HCT116 (cell line): Measurements from ENCODE around the gene FRAS1. TPM values are rescaled to one million over a fixed set of nuclear protein-coding genes. Genes with fewer than 3 reads are reported as not detected.

ENCODE experiments used
- ATAC-seq: fragments of 200-7000 bp; cut with Tn5 transposase; 2 replicates; pipeline ENCODE4 v1.9.1; 2020; ENCODE audit warnings: mild to moderate bottlenecking, moderate library complexity
- BruUV-seq: library from RNA; stranded (reverse); fragments of 400-500 nt; replicated peaks from 2 replicates; lab custom pipeline; 2021; lab: Mats Ljungman, UMichigan
- CTCF ChIA-PET: fragments of 300-600 bp; sonication (Branson Sonifier 250); formaldehyde crosslinking; loops from one replicate; lab custom pipeline; 2021; ENCODE audit warnings: antibody characterized with exemption; lab: Charles Lee
- POLR2A ChIA-PET: fragments of 300-600, 350-600 bp; sonication (Branson Sonifier 250); formaldehyde crosslinking; loops from one replicate; lab custom pipeline; 2021; ENCODE audit warnings: antibody characterized with exemption; lab: Charles Lee
- RAD21 ChIA-PET, 2 experiments: fragments of 300-600 bp; sonication (Branson Sonifier 250); formaldehyde crosslinking; loops; one replicate each; lab custom pipeline; 2023; ENCODE audit warnings: low total read pairs in 2 of 2; ENCODE audit not compliant: uncharacterized antibody in 2 of 2, unreplicated experiment in 2 of 2, low non-redundant PET in 1 of 2; lab: Charles Lee
- DNase-seq: peaks from one replicate; pipeline ENCODE4 v3.0.0-alpha.2; 2010; ENCODE audit warnings: low read depth, low spot score
- H2AFZ ChIP-seq: fragments of 200-600 bp; shearing (Covaris generic), sonication (generic); 2 replicates; pipeline ENCODE4 v1.6.1; 2017; ENCODE audit warnings: low read depth, mixed run types, mixed read lengths, antibody characterized with exemption, low read length; ENCODE audit not compliant: poor library complexity, severe bottlenecking
- H3K27ac ChIP-seq: 2 replicates; pipeline ENCODE4 v1.5.1; 2012; ENCODE audit warnings: low read depth, low read length
- H3K27me3 ChIP-seq: fragments of 200-600 bp; sonication (generic); 2 replicates; pipeline ENCODE4 v1.6.1; 2016; ENCODE audit warnings: mixed run types, low read length, mixed read lengths; ENCODE audit not compliant: insufficient read depth
- H3K36me3 ChIP-seq, 2 experiments: fragments of 200-500 bp in 1 of 2; fragments of 200-600 bp in 1 of 2; sonication (Bioruptor generic) in 1 of 2; sonication (generic) in 1 of 2; 2 replicates each; pipeline versions ENCODE4 v1.5.1 to v1.6.1; 2014 to 2016; ENCODE audit warnings: low read length in 2 of 2, inconsistent platforms in 1 of 2, mixed read lengths in 1 of 2, mixed run types in 1 of 2; ENCODE audit not compliant: insufficient read depth in 2 of 2, control insufficient read depth in 1 of 2
- H3K4me1 ChIP-seq, 2 experiments: fragments of 200-600 bp in 1 of 2; sonication (generic) in 1 of 2; 2 replicates each; pipeline versions ENCODE4 v1.5.1 to v1.6.1; 2012 to 2017; ENCODE audit warnings: low read length in 2 of 2, inconsistent platforms in 1 of 2, mild to moderate bottlenecking in 1 of 2, mixed read lengths in 1 of 2, mixed run types in 1 of 2, moderate library complexity in 1 of 2; ENCODE audit not compliant: insufficient read depth in 2 of 2, control insufficient read depth in 1 of 2
- H3K4me2 ChIP-seq: fragments of 200-600 bp; sonication (generic); 2 replicates; pipeline ENCODE4 v1.6.1; 2017; ENCODE audit warnings: mixed run types, low read length, mixed read lengths
- H3K4me3 ChIP-seq, 2 experiments: fragments of 200-600 bp in 1 of 2; sonication (generic) in 1 of 2; replicated peaks in 1 of 2; 2 replicates each; pipeline ENCODE4 v1.5.1; 2011 to 2016; ENCODE audit warnings: low read length in 2 of 2, control low read depth in 1 of 2, low read depth in 1 of 2, mild to moderate bottlenecking in 1 of 2, mixed read lengths in 1 of 2, mixed run types in 1 of 2
- H3K79me2 ChIP-seq: fragments of 200-600 bp; sonication (generic); 2 replicates; pipeline ENCODE4 v1.6.1; 2017; ENCODE audit warnings: mild to moderate bottlenecking, mixed run types, low read length, moderate library complexity, mixed read lengths; ENCODE audit not compliant: insufficient read depth
- H3K9ac ChIP-seq: fragments of 200-600 bp; sonication (generic); 2 replicates; pipeline ENCODE4 v1.6.1; 2016; ENCODE audit warnings: low read length, mixed read lengths
- H3K9me2 ChIP-seq: fragments of 200-600 bp; sonication (generic), shearing (Covaris generic); 2 replicates; pipeline ENCODE4 v1.6.1; 2017; ENCODE audit warnings: mixed run types, mild to moderate bottlenecking, moderate library complexity; ENCODE audit not compliant: insufficient read depth
- H3K9me3 ChIP-seq, 2 experiments: fragments of 200-500 bp in 1 of 2; fragments of 200-600 bp in 1 of 2; sonication (Bioruptor generic) in 1 of 2; sonication (generic) in 1 of 2; 2 replicates each; pipeline ENCODE4 v1.6.1; 2014 to 2017; ENCODE audit warnings: low read length in 2 of 2, mixed read lengths in 2 of 2, inconsistent platforms in 1 of 2, low read depth in 1 of 2, mild to moderate bottlenecking in 1 of 2, mixed run types in 1 of 2, moderate library complexity in 1 of 2; ENCODE audit not compliant: control insufficient read depth in 1 of 2, insufficient read depth in 1 of 2
- H4K20me1 ChIP-seq: fragments of 200-600 bp; sonication (generic), shearing (Covaris generic); 2 replicates; pipeline ENCODE4 v1.6.1; 2017; ENCODE audit warnings: mixed run types, mild to moderate bottlenecking, moderate library complexity; ENCODE audit not compliant: insufficient read depth
- EGR1 ChIP-seq: IDR thresholded peaks from 2 replicates; pipeline ENCODE4 v1.6.1; 2012; ENCODE audit warnings: low read depth
- FOSL1 ChIP-seq: IDR thresholded peaks from 2 replicates; pipeline ENCODE4 v1.6.1; 2012; ENCODE audit warnings: low read depth
- JUND ChIP-seq: IDR thresholded peaks from 2 replicates; pipeline ENCODE4 v1.6.1; 2012
- POLR2A ChIP-seq: IDR thresholded peaks from 2 replicates; pipeline ENCODE4 v1.7.0; 2011; ENCODE audit warnings: borderline replicate concordance; ENCODE audit not compliant: insufficient read depth, insufficient read length; ENCODE audit errors: extremely low read depth
- YY1 ChIP-seq: IDR thresholded peaks from 2 replicates; pipeline ENCODE4 v1.6.1; 2011; ENCODE audit warnings: low read length, low read depth, moderate library complexity, mild to moderate bottlenecking; ENCODE audit not compliant: insufficient replicate concordance; ENCODE audit errors: extremely low read depth
- intact Hi-C: fragments of 100-400 bp; cut with micrococcal nuclease; formaldehyde crosslinking; loops from 2 replicates; pipeline ENCODE4 v1.10.0; 2022
- total RNA-seq: library from RNA; stranded (reverse); gene quantifications from one replicate; pipeline ENCODE4 v1.2.1, GENCODE V29; 2021; ENCODE audit not compliant: unreplicated experiment
- TF ChIP-seq, protein P1 (sequence below): IDR thresholded peaks from 2 replicates; pipeline ENCODE4 v1.6.1; 2012; ENCODE audit warnings: low read depth
- TF ChIP-seq, protein P2 (sequence below): IDR thresholded peaks from 2 replicates; pipeline ENCODE4 v1.6.1; 2012

FRAS1 gene
- total RNA-seq, 1 experiment from 2014 or later, result 33.5 TPM

DNA sequence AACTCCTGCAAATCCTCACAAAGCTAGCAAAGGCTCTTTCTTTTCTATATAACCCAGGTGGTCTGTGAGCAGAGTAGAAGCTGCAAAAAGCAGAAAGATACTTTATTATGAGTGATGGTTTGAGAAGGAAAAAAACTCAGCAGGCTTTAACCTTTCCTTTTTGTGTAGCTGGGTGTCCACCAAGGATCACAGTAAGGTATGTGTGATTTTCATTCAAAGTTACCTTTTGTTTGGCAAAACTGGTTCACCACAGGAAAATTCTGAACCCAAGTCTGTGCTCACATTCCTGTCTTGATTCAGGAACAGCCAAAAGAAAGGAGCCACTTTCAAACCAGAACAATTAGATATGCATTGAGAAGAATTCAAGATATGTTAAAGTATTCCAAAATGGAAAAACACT lies 35.7 kb downstream of the FRAS1 start:
- no peak overlapping the region for H2AFZ ChIP-seq
- H3K9ac ChIP-seq, result no peak overlapping the region
- TF ChIP-seq YY1, result no peak
- TF ChIP-seq FOSL1, result no peak
- no peak for TF ChIP-seq EGR1
- TF ChIP-seq JUND, result no peak
- TF ChIP-seq, protein P1, sequence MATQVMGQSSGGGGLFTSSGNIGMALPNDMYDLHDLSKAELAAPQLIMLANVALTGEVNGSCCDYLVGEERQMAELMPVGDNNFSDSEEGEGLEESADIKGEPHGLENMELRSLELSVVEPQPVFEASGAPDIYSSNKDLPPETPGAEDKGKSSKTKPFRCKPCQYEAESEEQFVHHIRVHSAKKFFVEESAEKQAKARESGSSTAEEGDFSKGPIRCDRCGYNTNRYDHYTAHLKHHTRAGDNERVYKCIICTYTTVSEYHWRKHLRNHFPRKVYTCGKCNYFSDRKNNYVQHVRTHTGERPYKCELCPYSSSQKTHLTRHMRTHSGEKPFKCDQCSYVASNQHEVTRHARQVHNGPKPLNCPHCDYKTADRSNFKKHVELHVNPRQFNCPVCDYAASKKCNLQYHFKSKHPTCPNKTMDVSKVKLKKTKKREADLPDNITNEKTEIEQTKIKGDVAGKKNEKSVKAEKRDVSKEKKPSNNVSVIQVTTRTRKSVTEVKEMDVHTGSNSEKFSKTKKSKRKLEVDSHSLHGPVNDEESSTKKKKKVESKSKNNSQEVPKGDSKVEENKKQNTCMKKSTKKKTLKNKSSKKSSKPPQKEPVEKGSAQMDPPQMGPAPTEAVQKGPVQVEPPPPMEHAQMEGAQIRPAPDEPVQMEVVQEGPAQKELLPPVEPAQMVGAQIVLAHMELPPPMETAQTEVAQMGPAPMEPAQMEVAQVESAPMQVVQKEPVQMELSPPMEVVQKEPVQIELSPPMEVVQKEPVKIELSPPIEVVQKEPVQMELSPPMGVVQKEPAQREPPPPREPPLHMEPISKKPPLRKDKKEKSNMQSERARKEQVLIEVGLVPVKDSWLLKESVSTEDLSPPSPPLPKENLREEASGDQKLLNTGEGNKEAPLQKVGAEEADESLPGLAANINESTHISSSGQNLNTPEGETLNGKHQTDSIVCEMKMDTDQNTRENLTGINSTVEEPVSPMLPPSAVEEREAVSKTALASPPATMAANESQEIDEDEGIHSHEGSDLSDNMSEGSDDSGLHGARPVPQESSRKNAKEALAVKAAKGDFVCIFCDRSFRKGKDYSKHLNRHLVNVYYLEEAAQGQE, result no peak
- TF ChIP-seq, protein P2, sequence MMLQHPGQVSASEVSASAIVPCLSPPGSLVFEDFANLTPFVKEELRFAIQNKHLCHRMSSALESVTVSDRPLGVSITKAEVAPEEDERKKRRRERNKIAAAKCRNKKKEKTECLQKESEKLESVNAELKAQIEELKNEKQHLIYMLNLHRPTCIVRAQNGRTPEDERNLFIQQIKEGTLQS, result no peak
- no peak for TF ChIP-seq POLR2A
- intact Hi-C loops, result no loop called here
- H3K4me1 ChIP-seq, result no peaks in the 10 kb centered on the region
- no peak overlapping the region for H3K27ac ChIP-seq
- H3K36me3 ChIP-seq, result 0 out of 4 replicates have a peak, but pooled peaks cover 0 to 4% of the 10 kb centered on the region in 2 experiments
- ChIA-PET POLR2A (no interaction called here), CTCF (no interaction called here), RAD21 (no interaction called here)
- H3K4me3 ChIP-seq, result no peak overlapping the region
- no peaks in the 10 kb centered on the region for H3K79me2 ChIP-seq
- DNase-seq (no peak), ATAC-seq (no peak)
- no peaks in the 10 kb centered on the region for H3K9me3 ChIP-seq
- no peaks in the 10 kb centered on the region for H3K9me2 ChIP-seq
- no TSS peak for BruUV-seq
- H3K27me3 ChIP-seq, result no peaks in the 10 kb centered on the region
- H4K20me1 ChIP-seq, result no peaks in the 10 kb centered on the region
- no peak overlapping the region for H3K4me2 ChIP-seq
